HTERT RPE-1 (cell line): ENCODE measurements around the gene ERVK3-1.

ENCODE experiments used
- in situ Hi-C: fragments of 300-500 bp; cut with MboI; formaldehyde crosslinking; loops from 4 replicates; pipeline ENCODE4 v1.14.3; 2020; ENCODE audit warnings: low sequenced_read_pairs

ERVK3-1 gene

DNA sequence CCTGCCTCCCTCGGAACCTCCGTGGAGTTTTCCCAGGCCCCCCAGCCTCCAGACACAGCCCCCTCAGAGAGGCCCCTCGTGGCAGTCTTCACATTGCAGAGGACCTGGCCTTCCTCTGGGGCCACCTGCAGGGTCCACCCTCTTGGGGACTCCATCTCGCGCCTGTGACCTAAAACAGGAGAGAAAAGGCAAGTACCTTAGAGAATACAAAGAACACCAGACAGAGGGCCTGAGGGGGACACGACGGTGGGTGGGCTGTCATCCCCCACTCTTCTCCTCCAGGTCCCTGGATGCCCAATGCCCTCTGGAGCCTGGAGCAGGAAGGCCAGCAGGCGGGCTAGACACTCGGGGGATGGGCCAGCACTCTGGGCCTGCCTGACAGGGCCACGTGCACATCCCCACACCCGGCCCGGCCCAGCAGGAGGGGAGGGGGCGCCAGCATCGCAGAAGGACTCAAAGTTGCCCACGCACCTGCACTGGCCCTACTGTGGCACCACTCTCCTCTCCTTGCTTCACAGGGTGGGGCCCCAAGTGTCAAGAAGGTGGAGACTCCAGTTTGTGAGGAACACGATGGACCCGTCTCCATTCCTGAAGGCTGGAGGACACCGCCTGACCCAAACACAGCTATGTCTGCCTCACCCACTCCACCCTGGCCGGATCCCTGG, 52.4 kb downstream of the ERVK3-1 start:
- in situ Hi-C loops, result no loop called here

GRCh38 chr19:58361900-58362271, 56.7 kb downstream of the ERVK3-1 start:
- in situ Hi-C loops, result no loop called here

DNA sequence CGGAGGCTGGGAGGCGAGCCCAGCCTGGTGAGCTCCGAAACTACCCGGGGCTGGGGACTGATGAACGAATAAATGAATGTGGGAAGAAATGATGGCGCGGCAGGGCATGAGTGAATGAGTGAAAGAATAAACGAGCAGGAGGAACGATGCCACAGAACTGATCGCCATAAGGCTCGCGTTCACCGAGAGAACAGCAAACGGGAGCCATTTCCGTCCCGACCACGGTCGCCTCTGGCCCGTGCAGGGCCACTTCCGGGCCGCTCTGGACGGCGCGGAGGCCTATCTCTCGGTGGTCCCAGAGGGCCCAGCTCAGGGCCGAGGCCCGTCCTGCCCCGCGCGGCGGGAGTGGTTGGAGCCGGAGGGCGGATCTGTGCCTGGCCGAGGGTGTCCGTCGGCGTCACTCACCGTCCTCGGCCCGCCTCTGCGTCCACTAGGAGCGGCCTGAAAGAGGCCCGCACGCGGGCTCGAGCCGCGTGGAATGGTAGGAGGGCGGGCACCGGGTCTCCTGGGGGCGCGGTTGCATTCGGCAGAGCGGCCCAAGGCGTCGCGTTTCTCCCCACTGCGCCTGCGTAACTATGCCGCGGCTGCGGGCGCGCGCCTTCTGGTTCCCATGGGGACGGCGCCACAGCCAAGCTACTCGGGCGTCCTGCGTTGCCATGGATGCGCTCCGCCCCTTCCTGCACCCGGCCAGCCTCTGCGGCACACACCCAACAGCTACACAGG, 57.3 kb downstream of the ERVK3-1 start, which contains the start of gene ZNF497:
TSS of gene ZNF497 (minus strand) at position 480 of the 723 bp plus-strand sequence. CDS start 5,116 bp downstream, outside the sequence.
- in situ Hi-C loops, result no loop called here

- in situ Hi-C loops, result no loop called here
These were observed 59.0 kb downstream of the ERVK3-1 start for GRCh38 chr19:58364146-58364545.
